Mesenchymal stem cell (in vitro differentiated cells and primary cell): ENCODE measurements around the gene EML4.
"Not testable (repeated sequence)": the region's sequence is repeated elsewhere in the genome, so short reads cannot be mapped to it uniquely, and the experiment has no call there.

Experiments used
- DNase-seq: peaks from one replicate; pipeline ENCODE4 v3.0.0-alpha.2; 2013
- H2AFZ ChIP-seq: one replicate; pipeline ENCODE4 v1.6.1; 2013; ENCODE audit warnings: low read depth, mild to moderate bottlenecking, control low read depth, inconsistent platforms, low read length, moderate library complexity
- H2AK5ac ChIP-seq: 2 replicates; pipeline ENCODE4 v1.6.1; 2013; ENCODE audit warnings: low read length, moderate library complexity, mild to moderate bottlenecking, inconsistent platforms; ENCODE audit not compliant: severe bottlenecking
- H2BK120ac ChIP-seq: one replicate; pipeline ENCODE4 v1.6.1; 2013; ENCODE audit warnings: low read depth, mild to moderate bottlenecking, inconsistent platforms, low read length, moderate library complexity
- H2BK12ac ChIP-seq, 2 experiments: one replicate each; pipeline ENCODE4 v1.6.1; 2013; ENCODE audit warnings: inconsistent platforms in 2 of 2, low read length in 2 of 2, mild to moderate bottlenecking in 2 of 2, moderate library complexity in 2 of 2, control low read depth in 1 of 2
- H2BK15ac ChIP-seq: one replicate; pipeline ENCODE4 v1.6.1; 2013; ENCODE audit warnings: mild to moderate bottlenecking, low read depth, inconsistent platforms; ENCODE audit not compliant: poor library complexity, severe bottlenecking
- H2BK5ac ChIP-seq: 2 replicates; pipeline ENCODE4 v1.6.1; 2013; ENCODE audit warnings: low read depth, mild to moderate bottlenecking, low read length, control low read depth, inconsistent platforms; ENCODE audit not compliant: poor library complexity, severe bottlenecking
- H3K14ac ChIP-seq, 2 experiments: one replicate each; pipeline ENCODE4 v1.6.1; 2013; ENCODE audit warnings: inconsistent platforms in 2 of 2, low read length in 2 of 2, control low read depth in 1 of 2, mild to moderate bottlenecking in 1 of 2, moderate library complexity in 1 of 2
- H3K18ac ChIP-seq, 2 experiments: one replicate each; pipeline ENCODE4 v1.6.1; 2013; ENCODE audit warnings: inconsistent platforms in 2 of 2, low read length in 2 of 2, control low read depth in 1 of 2, low read depth in 1 of 2, mild to moderate bottlenecking in 1 of 2
- H3K23ac ChIP-seq, 2 experiments: one replicate each; pipeline ENCODE4 v1.6.1; 2013; ENCODE audit warnings: inconsistent platforms in 2 of 2, low read length in 2 of 2, mild to moderate bottlenecking in 2 of 2, moderate library complexity in 2 of 2, control low read depth in 1 of 2
- H3K27ac ChIP-seq: 2 replicates; pipeline ENCODE4 v1.5.1; 2013; ENCODE audit warnings: mild to moderate bottlenecking, moderate library complexity, low read length, control low read depth, inconsistent platforms; ENCODE audit not compliant: poor library complexity, severe bottlenecking
- H3K27me3 ChIP-seq, 2 experiments: 2 replicates each; pipeline versions ENCODE4 v1.6.1 to v1.7.0; 2013; ENCODE audit warnings: low read length in 2 of 2, mild to moderate bottlenecking in 2 of 2, moderate library complexity in 2 of 2, control low read depth in 1 of 2, inconsistent platforms in 1 of 2; ENCODE audit not compliant: control insufficient read depth in 1 of 2, insufficient read depth in 1 of 2
- H3K36me3 ChIP-seq, 2 experiments: 2 replicates each; pipeline versions ENCODE4 v1.6.1 to v1.7.0; 2013; ENCODE audit warnings: low read length in 2 of 2, control low read depth in 1 of 2, inconsistent platforms in 1 of 2, low read depth in 1 of 2, mild to moderate bottlenecking in 1 of 2; ENCODE audit not compliant: insufficient read depth in 2 of 2, control insufficient read depth in 1 of 2
- H3K4ac ChIP-seq, 2 experiments: one replicate each; pipeline ENCODE4 v1.6.1; 2013; ENCODE audit warnings: inconsistent platforms in 2 of 2, low read length in 2 of 2, mild to moderate bottlenecking in 2 of 2, moderate library complexity in 2 of 2, control low read depth in 1 of 2, low read depth in 1 of 2
- H3K4me1 ChIP-seq: 2 replicates; pipeline ENCODE4 v1.6.1; 2013; ENCODE audit warnings: low read depth, low read length, control low read depth; ENCODE audit not compliant: control insufficient read depth, insufficient read depth
- H3K4me2 ChIP-seq: 2 replicates; pipeline ENCODE4 v1.6.1; 2013; ENCODE audit warnings: low read length, mild to moderate bottlenecking, inconsistent platforms; ENCODE audit not compliant: poor library complexity, severe bottlenecking
- H3K4me3 ChIP-seq, 2 experiments: 2 replicates each; pipeline versions ENCODE4 v1.5.1 to v1.7.0; 2013; ENCODE audit warnings: low read length in 2 of 2, mild to moderate bottlenecking in 2 of 2, control low read depth in 1 of 2, low read depth in 1 of 2; ENCODE audit not compliant: insufficient read depth in 1 of 2
- H3K79me1 ChIP-seq: replicated peaks from 2 replicates; pipeline ENCODE4 v1.6.1; 2013; ENCODE audit warnings: mild to moderate bottlenecking, control low read depth, low read length, inconsistent platforms; ENCODE audit not compliant: poor library complexity, severe bottlenecking
- H3K9ac ChIP-seq: 2 replicates; pipeline ENCODE4 v1.7.0; 2013; ENCODE audit warnings: mild to moderate bottlenecking, low read length, moderate library complexity
- H3K9me3 ChIP-seq: 2 replicates; pipeline ENCODE4 v1.7.0; 2013; ENCODE audit warnings: mild to moderate bottlenecking, low read length; ENCODE audit not compliant: control insufficient read depth
- H4K8ac ChIP-seq: one replicate; pipeline ENCODE4 v1.6.1; 2013; ENCODE audit warnings: inconsistent platforms, mild to moderate bottlenecking, low read length, moderate library complexity
- H4K91ac ChIP-seq: one replicate; pipeline ENCODE4 v1.6.1; 2013; ENCODE audit warnings: mild to moderate bottlenecking, low read length, inconsistent platforms
- WGBS: methylation state at CpG from one replicate; pipeline ENCODE4 v1.1.7; 2013; ENCODE audit warnings: mixed read lengths; 5-methylcytosine and 5-hydroxymethylcytosine counted together

EML4 gene

DNA sequence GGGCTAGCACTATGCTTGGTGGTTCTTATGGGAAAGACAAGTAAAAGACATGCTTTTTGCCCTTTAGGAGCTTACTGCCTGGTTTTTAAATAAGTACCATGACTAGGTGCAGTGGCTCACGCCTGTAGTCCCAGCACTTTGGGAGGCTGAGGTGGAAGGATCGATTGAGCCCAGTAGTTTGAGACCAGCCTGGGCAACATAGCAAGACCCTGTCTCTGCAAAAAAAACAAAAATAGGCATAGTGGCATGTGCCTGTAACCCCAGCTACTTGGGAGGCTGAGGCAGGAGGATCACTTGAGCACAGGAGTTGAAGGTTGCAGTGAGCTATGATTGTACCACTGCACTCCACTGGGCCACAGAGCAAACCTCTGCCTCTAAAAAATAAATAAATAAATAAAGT, 4.3 kb downstream of the EML4 start:
- not testable (repeated sequence) for H2AFZ ChIP-seq, H3K9ac ChIP-seq, H3K36me3 ChIP-seq, H3K4me2 ChIP-seq, H2BK5ac ChIP-seq, H2AK5ac ChIP-seq, H3K4me1 ChIP-seq, H2BK120ac ChIP-seq, H2BK12ac ChIP-seq, H3K14ac ChIP-seq, H3K27ac ChIP-seq, H2BK15ac ChIP-seq, H3K18ac ChIP-seq, H3K9me3 ChIP-seq, H4K91ac ChIP-seq, H3K4ac ChIP-seq, H3K79me1 ChIP-seq, H3K23ac ChIP-seq, DNase-seq, H4K8ac ChIP-seq, H3K4me3 ChIP-seq, H3K27me3 ChIP-seq
- WGBS: 100% methylated on average over 2 of the region's 2 CpGs

DNA sequence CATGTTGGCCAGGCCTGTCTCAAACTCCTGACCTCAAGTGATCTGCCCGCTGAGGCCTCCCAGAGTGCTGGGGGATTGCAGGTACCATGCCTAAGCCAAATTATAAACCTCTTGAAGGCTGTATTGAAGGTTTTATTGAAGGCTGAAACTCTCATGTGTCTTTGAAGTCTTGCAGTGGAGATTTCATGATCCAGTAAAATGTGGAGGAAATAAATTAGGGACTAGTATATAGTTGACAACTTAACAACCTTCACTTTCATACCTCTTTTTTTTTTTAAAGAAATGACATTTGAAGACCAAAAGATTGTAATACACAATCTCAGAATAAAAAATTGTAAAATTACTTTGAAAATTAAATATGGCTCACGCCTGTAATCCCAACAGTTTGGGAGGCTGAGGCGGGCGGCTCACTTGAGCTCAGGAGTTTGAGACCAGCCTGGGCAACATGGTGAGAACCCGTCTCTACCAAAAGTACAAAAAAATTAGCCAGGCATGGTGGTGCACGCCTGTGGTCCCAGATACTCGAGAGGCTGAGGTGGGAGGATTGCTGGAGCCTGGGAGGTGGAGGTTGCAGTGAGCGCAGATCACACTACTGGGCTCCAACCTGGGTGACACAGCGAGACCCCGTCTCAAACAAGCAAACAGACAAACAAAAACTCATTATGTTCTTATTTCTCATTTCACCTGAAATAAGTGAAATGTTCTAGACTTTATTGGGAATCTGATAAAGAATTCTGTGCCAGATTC, 8.0 kb downstream of the EML4 start:
- Histone ChIP-seq H3K79me1 (peaks cover 5% of the 10 kb centered on the region), H2BK12ac (no peak overlapping the region), H3K9ac (no peak overlapping the region), H3K36me3 (no peaks in the 10 kb centered on the region), H3K4ac (no peak overlapping the region), H3K4me2 (no peak overlapping the region), H3K27me3 (no peaks in the 10 kb centered on the region), H3K4me3 (no peak overlapping the region), H2BK5ac (no peak overlapping the region), H2AFZ (no peak overlapping the region), H2BK120ac (no peak overlapping the region), H3K9me3 (no peaks in the 10 kb centered on the region), H3K4me1 (peaks cover 4% of the 10 kb centered on the region), H3K18ac (no peak overlapping the region), H3K14ac (no peak overlapping the region), H4K8ac (no peak overlapping the region), H2BK15ac (no peak overlapping the region), H2AK5ac (no peak overlapping the region), H3K23ac (no peak overlapping the region), H3K27ac (no peak overlapping the region), H4K91ac (no peak overlapping the region)
- DNase-seq: no peak
- WGBS: 99% methylated on average over 6 of the region's 10 CpGs

DNA sequence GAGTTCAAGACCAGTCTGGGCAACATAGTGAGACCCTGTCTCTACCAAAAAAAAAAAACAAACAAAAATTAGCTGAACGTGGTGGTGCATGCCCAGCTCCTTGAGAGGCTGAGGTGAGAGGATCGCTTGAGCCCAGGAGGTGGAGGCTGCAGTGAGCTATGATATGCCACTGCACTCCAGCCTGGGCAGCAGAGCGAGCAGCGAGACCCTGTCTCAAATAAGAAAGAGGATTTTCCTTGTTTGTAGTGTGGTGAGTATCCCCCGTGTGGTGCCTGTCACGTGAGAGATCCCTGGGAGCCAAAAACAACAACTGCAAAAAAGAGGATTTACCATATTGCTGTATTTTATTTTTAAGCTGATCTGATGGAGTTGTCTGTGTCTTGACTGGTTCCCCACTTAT, 9.2 kb downstream of the EML4 start:
- no peak overlapping the region for H3K4me3 ChIP-seq
- no peak overlapping the region for H2AK5ac ChIP-seq
- H3K9me3 ChIP-seq: no peaks in the 10 kb centered on the region
- H3K4me2 ChIP-seq: no peak overlapping the region
- H3K14ac ChIP-seq: no peak overlapping the region
- no peak for DNase-seq
- H3K9ac ChIP-seq: no peak overlapping the region
- no peak overlapping the region for H2BK12ac ChIP-seq
- peaks cover 7% of the 10 kb centered on the region for H3K79me1 ChIP-seq
- no peak overlapping the region for H2BK120ac ChIP-seq
- H2BK15ac ChIP-seq: no peak overlapping the region
- WGBS: over 99% methylated on average over 6 of the region's 6 CpGs
- no peak overlapping the region for H2AFZ ChIP-seq
- H3K23ac ChIP-seq: no peak overlapping the region
- no peak overlapping the region for H3K27ac ChIP-seq
- H4K8ac ChIP-seq: no peak overlapping the region
- H3K4me1 ChIP-seq: peaks cover 5% of the 10 kb centered on the region
- H3K4ac ChIP-seq: no peak overlapping the region
- H3K27me3 ChIP-seq: no peaks in the 10 kb centered on the region
- H4K91ac ChIP-seq: no peak overlapping the region
- H3K36me3 ChIP-seq: no peaks in the 10 kb centered on the region
- no peak overlapping the region for H3K18ac ChIP-seq
- no peak overlapping the region for H2BK5ac ChIP-seq

DNA sequence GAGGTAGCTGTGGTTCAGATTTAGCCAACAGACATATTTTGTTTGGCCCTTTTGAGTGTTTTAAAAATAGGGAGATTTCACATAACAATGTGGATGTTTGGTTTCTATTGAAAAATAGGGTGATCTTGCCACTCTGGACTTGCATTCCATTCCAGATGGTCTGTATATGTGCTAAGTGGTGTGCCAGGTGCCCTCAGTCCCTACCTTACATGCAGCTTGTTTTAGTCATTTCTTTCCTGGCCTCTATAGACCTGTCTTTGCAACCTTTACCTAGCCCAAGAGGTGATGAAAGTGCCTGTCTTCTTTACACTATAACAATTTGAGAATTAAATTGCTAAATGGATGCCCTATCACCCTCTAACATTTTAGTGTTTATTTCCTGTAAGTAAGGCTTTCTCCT, 11.1 kb downstream of the EML4 start:
- H3K4me3 ChIP-seq: no peak overlapping the region
- H3K4me1 ChIP-seq: peaks cover 5% of the 10 kb centered on the region
- H3K27ac ChIP-seq: no peak overlapping the region
- no peak overlapping the region for H2BK15ac ChIP-seq
- no peak overlapping the region for H2BK12ac ChIP-seq
- H3K9ac ChIP-seq: no peak overlapping the region
- H2BK5ac ChIP-seq: no peak overlapping the region
- no peak overlapping the region for H4K8ac ChIP-seq
- no peak overlapping the region for H3K18ac ChIP-seq
- H2AFZ ChIP-seq: no peak overlapping the region
- H3K9me3 ChIP-seq: no peaks in the 10 kb centered on the region
- no peaks in the 10 kb centered on the region for H3K36me3 ChIP-seq
- no peak overlapping the region for H3K4ac ChIP-seq
- no peak for DNase-seq
- H3K14ac ChIP-seq: no peak overlapping the region
- H2BK120ac ChIP-seq: no peak overlapping the region
- H3K23ac ChIP-seq: no peak overlapping the region
- no peaks in the 10 kb centered on the region for H3K27me3 ChIP-seq
- no peak overlapping the region for H4K91ac ChIP-seq
- H2AK5ac ChIP-seq: no peak overlapping the region
- no peak overlapping the region for H3K4me2 ChIP-seq
- H3K79me1 ChIP-seq: peaks cover 9% of the 10 kb centered on the region
